ENCODE data around the gene FMNL1.

FMNL1 gene

GRCh38 chr17:45258981-45259380 is 37.3 kb downstream of the FMNL1 start:
- DNase-seq (ENCODE audit: low read depth in 2 of 2): no peak

GRCh38 chr17:45260204-45260783 is 38.6 kb downstream of the FMNL1 start:
- DNase-seq (ENCODE audit: low read depth in 2 of 2): no peak

GRCh38 chr17:45261577-45262515 is 40.2 kb downstream of the FMNL1 start, which contains the start of gene SPATA32:
SPATA32 (minus strand) TSS chr17:45262094; CDS start chr17:45262016, 78 bp downstream.
- DNase-seq (ENCODE audit: low read depth in 2 of 2): peak; percentile 56 to 64

- no peak for DNase-seq (ENCODE audit: low read depth in 2 of 2)
Observed at GRCh38 chr17:45262516-45263476, 41.1 kb downstream of the FMNL1 start.

- DNase-seq (ENCODE audit: low read depth in 2 of 2): no peak
Observed at GRCh38 chr17:45263477-45263860, 41.8 kb downstream of the FMNL1 start.

- no peak for DNase-seq (ENCODE audit: low read depth in 2 of 2)
Observed at GRCh38 chr17:45264430-45264829, 42.7 kb downstream of the FMNL1 start.

GRCh38 chr17:45264988-45265387 is 43.3 kb downstream of the FMNL1 start:
- no peak for DNase-seq (ENCODE audit: low read depth in 2 of 2)

GRCh38 chr17:45265821-45266220 is 44.1 kb downstream of the FMNL1 start:
- no peak for DNase-seq (ENCODE audit: low read depth in 2 of 2)

- no peak for DNase-seq (ENCODE audit: low read depth in 2 of 2)
Observed at GRCh38 chr17:45266372-45266926, 44.8 kb downstream of the FMNL1 start.

- no peak for DNase-seq (ENCODE audit: low read depth in 2 of 2)
Observed at GRCh38 chr17:45267436-45268055, 45.9 kb downstream of the FMNL1 start.

GRCh38 chr17:45269912-45270311 is 48.2 kb downstream of the FMNL1 start:
- DNase-seq (ENCODE audit: low read depth in 2 of 2): no peak

GRCh38 chr17:45270828-45271418 is 49.2 kb downstream of the FMNL1 start:
- no peak for DNase-seq (ENCODE audit: low read depth in 2 of 2)

- DNase-seq (ENCODE audit: low read depth in 2 of 2): no peak
Observed at GRCh38 chr17:45271603-45272002, 49.9 kb downstream of the FMNL1 start.

GRCh38 chr17:45273551-45273957 is 51.9 kb downstream of the FMNL1 start:
- DNase-seq (ENCODE audit: low read depth in 2 of 2): no peak

GRCh38 chr17:45274033-45274432 is 52.3 kb downstream of the FMNL1 start:
- DNase-seq (ENCODE audit: low read depth in 2 of 2): no peak

GRCh38 chr17:45276031-45276430 is 54.3 kb downstream of the FMNL1 start:
- DNase-seq (ENCODE audit: low read depth in 2 of 2): no peak

- peak; percentile 68 to 83 for DNase-seq (ENCODE audit: low read depth in 2 of 2)
Observed at GRCh38 chr17:45277216-45277849, 55.6 kb downstream of the FMNL1 start.

- no peak for DNase-seq (ENCODE audit: low read depth in 2 of 2)
Observed at GRCh38 chr17:45277992-45278391, 56.3 kb downstream of the FMNL1 start.

GRCh38 chr17:45279898-45280297 is 58.2 kb downstream of the FMNL1 start:
- DNase-seq (ENCODE audit: low read depth in 2 of 2): no peak

All from stimulated activated CD8-positive, alpha-beta memory T cell treated with anti-CD3 and anti-CD28 coated beads, Interleukin-15, amount 100 ng/mL, for 4 hours (primary cell).